Inferior parietal cortex (tissue), 1 donor: ENCODE results near the gene TNS3.

Source experiments
- DNase-seq: peaks from one replicate; pipeline ENCODE4 v3.0.0-alpha.2; 2016; ENCODE audit errors: extremely low spot score

TNS3 gene

GRCh38 chr7:47407136-47407535, 174.8 kb downstream of the TNS3 start:
- DNase-seq = no peak

- no peak for DNase-seq
These were observed 175.1 kb downstream of the TNS3 start for GRCh38 chr7:47406801-47407129.

GRCh38 chr7:47405921-47406800, 175.8 kb downstream of the TNS3 start:
- no peak for DNase-seq

GRCh38 chr7:47405286-47405904, 176.5 kb downstream of the TNS3 start:
- no peak for DNase-seq

GRCh38 chr7:47404010-47404409, 177.9 kb downstream of the TNS3 start:
- DNase-seq = no peak

GRCh38 chr7:47402941-47403866, 178.7 kb downstream of the TNS3 start:
- DNase-seq = no peak

GRCh38 chr7:47401611-47402570, 180.0 kb downstream of the TNS3 start:
- no peak for DNase-seq

- no peak for DNase-seq
These were observed 181.1 kb downstream of the TNS3 start for GRCh38 chr7:47400741-47401206.

GRCh38 chr7:47400001-47400400, 181.9 kb downstream of the TNS3 start:
- DNase-seq = no peak

GRCh38 chr7:47394751-47395252, 187.1 kb downstream of the TNS3 start:
- no peak for DNase-seq

GRCh38 chr7:47394216-47394615, 187.7 kb downstream of the TNS3 start:
- DNase-seq = no peak

GRCh38 chr7:47393406-47393805, 188.5 kb downstream of the TNS3 start:
- no peak for DNase-seq

GRCh38 chr7:47392241-47392759, 189.6 kb downstream of the TNS3 start:
- peak; percentile 25 for DNase-seq

GRCh38 chr7:47391726-47392125, 190.2 kb downstream of the TNS3 start:
- no peak for DNase-seq

GRCh38 chr7:47390914-47391313, 191.0 kb downstream of the TNS3 start:
- no peak for DNase-seq

- DNase-seq = no peak
These were observed 191.8 kb downstream of the TNS3 start for GRCh38 chr7:47389923-47390630.

- no peak for DNase-seq
These were observed 192.6 kb downstream of the TNS3 start for GRCh38 chr7:47389171-47389922.

GRCh38 chr7:47387506-47387905, 194.4 kb downstream of the TNS3 start:
- DNase-seq = no peak

GRCh38 chr7:47386273-47386835, 195.6 kb downstream of the TNS3 start:
- peak; percentile 27 for DNase-seq
